Brain pericyte (primary cell): Measurements from ENCODE around the gene MAN1A1.
"Not testable (repeated sequence)": the region's sequence is repeated elsewhere in the genome, so short reads cannot be mapped to it uniquely, and the experiment has no call there.

Source experiments
- DNase-seq: peaks from one replicate; pipeline ENCODE4 v3.0.0-alpha.2; 2012; ENCODE audit warnings: low read depth, low spot score

Gene MAN1A1

GRCh38 chr6:119349361-119350201, at the start of gene MAN1A1:
MAN1A1 (minus strand) TSS chr6:119349761; CDS start chr6:119349065, 696 bp downstream.
- peak; percentile 57 for DNase-seq

GRCh38 chr6:119395192-119395591, 45.6 kb upstream of the MAN1A1 start:
- no peak for DNase-seq

GRCh38 chr6:119390247-119390793, 40.8 kb upstream of the MAN1A1 start:
- no peak for DNase-seq

- no peak for DNase-seq
Observed at GRCh38 chr6:119385994-119386393, 36.4 kb upstream of the MAN1A1 start.

GRCh38 chr6:119384444-119384843, 34.9 kb upstream of the MAN1A1 start:
- no peak for DNase-seq

GRCh38 chr6:119379809-119380208, 30.2 kb upstream of the MAN1A1 start:
- DNase-seq: no peak

GRCh38 chr6:119377043-119377442, 27.5 kb upstream of the MAN1A1 start:
- not testable (repeated sequence) for DNase-seq

- no peak for DNase-seq
Observed at GRCh38 chr6:119370080-119370479, 20.5 kb upstream of the MAN1A1 start.

- DNase-seq: no peak
Observed at GRCh38 chr6:119368921-119369320, 19.4 kb upstream of the MAN1A1 start.

- no peak for DNase-seq
Observed at GRCh38 chr6:119361209-119361608, 11.6 kb upstream of the MAN1A1 start.

- no peak for DNase-seq
Observed at GRCh38 chr6:119360262-119360915, 10.8 kb upstream of the MAN1A1 start.

- no peak for DNase-seq
Observed at GRCh38 chr6:119355890-119356289, 6.3 kb upstream of the MAN1A1 start.

- no peak for DNase-seq
Observed at GRCh38 chr6:119355157-119355556, 5.6 kb upstream of the MAN1A1 start.

GRCh38 chr6:119353696-119354095, 4.1 kb upstream of the MAN1A1 start:
- no peak for DNase-seq

GRCh38 chr6:119352001-119352400, 2.4 kb upstream of the MAN1A1 start:
- DNase-seq: no peak

GRCh38 chr6:119350952-119351372, 1.4 kb upstream of the MAN1A1 start:
- DNase-seq: no peak

- peak; percentile 25 for DNase-seq
Observed at GRCh38 chr6:119350202-119350951, 816 bp upstream of the MAN1A1 start.

- DNase-seq: no peak
Observed at GRCh38 chr6:119348748-119349360, 707 bp downstream of the MAN1A1 start.

- no peak for DNase-seq
Observed at GRCh38 chr6:119348096-119348747, 1.3 kb downstream of the MAN1A1 start.

- DNase-seq: no peak
Observed at GRCh38 chr6:119347466-119348095, 2.0 kb downstream of the MAN1A1 start.
